ENCODE measurements around the gene MTCL1.
A peak's percentile ranks its signal among the peaks of the same experiment; 100 is the strongest.

The MTCL1 gene

GRCh38 chr18:8705238-8705960, at the start of gene MTCL1:
Gene MTCL1, plus strand, starts transcription at chr18:8705556. Its CDS starts 105 bp downstream, at chr18:8705661.
- Histone ChIP-seq H3K36me3 (ENCODE audit: control insufficient read depth in 2 of 2, insufficient read depth in 2 of 2, low read length in 2 of 2) (no peaks in the 10 kb centered on the region), H3K4me1 (ENCODE audit: control insufficient read depth, insufficient read depth, low read length) (peaks cover 43% of the 10 kb centered on the region), H3K27me3 (ENCODE audit: control insufficient read depth in 1 of 2, insufficient read depth in 2 of 2, low read length in 2 of 2) (no peaks in the 10 kb centered on the region)

GRCh38 chr18:8656232-8656631, 49.1 kb upstream of the MTCL1 start:
- H3K9ac ChIP-seq (ENCODE audit: low read length in 2 of 2): no peak overlapping the region
- no peaks in the 10 kb centered on the region for H3K27me3 ChIP-seq (ENCODE audit: control insufficient read depth in 1 of 2, insufficient read depth in 2 of 2, low read length in 2 of 2)
- no peaks in the 10 kb centered on the region for H3K9me3 ChIP-seq (ENCODE audit: control insufficient read depth in 2 of 2, low read length in 2 of 2)
- no peak overlapping the region for H3K4me3 ChIP-seq (ENCODE audit: low read length in 2 of 2)
- H3K4me1 ChIP-seq (ENCODE audit: control insufficient read depth, insufficient read depth, low read length): no peaks in the 10 kb centered on the region
- no peaks in the 10 kb centered on the region for H3K36me3 ChIP-seq (ENCODE audit: control insufficient read depth in 2 of 2, insufficient read depth in 2 of 2, low read length in 2 of 2)
- no peak overlapping the region for H3K27ac ChIP-seq (ENCODE audit: low read length)

More at GRCh38 chr18:8705238-8705960, at the start of gene MTCL1:
- Histone ChIP-seq H3K4me3 (ENCODE audit: low read length in 2 of 2) (peak within 1 kb of the TSS; percentile 77 to 86), H3K27ac (ENCODE audit: low read length) (peak within 1 kb of the TSS; percentile 93), H3K9me3 (ENCODE audit: control insufficient read depth in 2 of 2, low read length in 2 of 2) (no peaks in the 10 kb centered on the region), H3K9ac (ENCODE audit: low read length in 2 of 2) (peak within 1 kb of the TSS; percentile 84 to 93)

GRCh38 chr18:8657050-8657820, 48.1 kb upstream of the MTCL1 start:
- no peaks in the 10 kb centered on the region for H3K9me3 ChIP-seq (ENCODE audit: control insufficient read depth in 2 of 2, low read length in 2 of 2)
- no peak overlapping the region for H3K27ac ChIP-seq (ENCODE audit: low read length)
- H3K27me3 ChIP-seq (ENCODE audit: control insufficient read depth in 1 of 2, insufficient read depth in 2 of 2, low read length in 2 of 2): no peaks in the 10 kb centered on the region
- H3K9ac ChIP-seq (ENCODE audit: low read length in 2 of 2): no peak overlapping the region
- no peak overlapping the region for H3K4me3 ChIP-seq (ENCODE audit: low read length in 2 of 2)
- H3K36me3 ChIP-seq (ENCODE audit: control insufficient read depth in 2 of 2, insufficient read depth in 2 of 2, low read length in 2 of 2): no peaks in the 10 kb centered on the region
- H3K4me1 ChIP-seq (ENCODE audit: control insufficient read depth, insufficient read depth, low read length): no peaks in the 10 kb centered on the region

GRCh38 chr18:8657873-8658470, 47.4 kb upstream of the MTCL1 start:
- Histone ChIP-seq H3K4me1 (ENCODE audit: control insufficient read depth, insufficient read depth, low read length) (no peaks in the 10 kb centered on the region), H3K36me3 (ENCODE audit: control insufficient read depth in 2 of 2, insufficient read depth in 2 of 2, low read length in 2 of 2) (no peaks in the 10 kb centered on the region), H3K4me3 (ENCODE audit: low read length in 2 of 2) (no peak overlapping the region), H3K27me3 (ENCODE audit: control insufficient read depth in 1 of 2, insufficient read depth in 2 of 2, low read length in 2 of 2) (no peaks in the 10 kb centered on the region), H3K9ac (ENCODE audit: low read length in 2 of 2) (no peak overlapping the region), H3K9me3 (ENCODE audit: control insufficient read depth in 2 of 2, low read length in 2 of 2) (no peaks in the 10 kb centered on the region), H3K27ac (ENCODE audit: low read length) (no peak overlapping the region)

- H3K4me3 ChIP-seq (ENCODE audit: low read length in 2 of 2): no peak overlapping the region
- no peak overlapping the region for H3K27ac ChIP-seq (ENCODE audit: low read length)
- H3K9me3 ChIP-seq (ENCODE audit: control insufficient read depth in 2 of 2, low read length in 2 of 2): no peaks in the 10 kb centered on the region
- no peaks in the 10 kb centered on the region for H3K36me3 ChIP-seq (ENCODE audit: control insufficient read depth in 2 of 2, insufficient read depth in 2 of 2, low read length in 2 of 2)
- no peak overlapping the region for H3K9ac ChIP-seq (ENCODE audit: low read length in 2 of 2)
- no peaks in the 10 kb centered on the region for H3K4me1 ChIP-seq (ENCODE audit: control insufficient read depth, insufficient read depth, low read length)
- H3K27me3 ChIP-seq (ENCODE audit: control insufficient read depth in 1 of 2, insufficient read depth in 2 of 2, low read length in 2 of 2): no peaks in the 10 kb centered on the region
Observed at GRCh38 chr18:8658858-8659485, 46.4 kb upstream of the MTCL1 start.

GRCh38 chr18:8659609-8660242, 45.6 kb upstream of the MTCL1 start:
- no peak overlapping the region for H3K27ac ChIP-seq (ENCODE audit: low read length)
- H3K9ac ChIP-seq (ENCODE audit: low read length in 2 of 2): no peak overlapping the region
- no peak overlapping the region for H3K4me3 ChIP-seq (ENCODE audit: low read length in 2 of 2)
- H3K27me3 ChIP-seq (ENCODE audit: control insufficient read depth in 1 of 2, insufficient read depth in 2 of 2, low read length in 2 of 2): no peaks in the 10 kb centered on the region
- H3K4me1 ChIP-seq (ENCODE audit: control insufficient read depth, insufficient read depth, low read length): no peaks in the 10 kb centered on the region
- no peaks in the 10 kb centered on the region for H3K36me3 ChIP-seq (ENCODE audit: control insufficient read depth in 2 of 2, insufficient read depth in 2 of 2, low read length in 2 of 2)
- no peaks in the 10 kb centered on the region for H3K9me3 ChIP-seq (ENCODE audit: control insufficient read depth in 2 of 2, low read length in 2 of 2)

- Histone ChIP-seq H3K4me3 (ENCODE audit: low read length in 2 of 2) (no peak overlapping the region), H3K27ac (ENCODE audit: low read length) (no peak overlapping the region), H3K9me3 (ENCODE audit: control insufficient read depth in 2 of 2, low read length in 2 of 2) (no peaks in the 10 kb centered on the region), H3K27me3 (ENCODE audit: control insufficient read depth in 1 of 2, insufficient read depth in 2 of 2, low read length in 2 of 2) (no peaks in the 10 kb centered on the region), H3K4me1 (ENCODE audit: control insufficient read depth, insufficient read depth, low read length) (no peaks in the 10 kb centered on the region), H3K36me3 (ENCODE audit: control insufficient read depth in 2 of 2, insufficient read depth in 2 of 2, low read length in 2 of 2) (no peaks in the 10 kb centered on the region), H3K9ac (ENCODE audit: low read length in 2 of 2) (no peak overlapping the region)
Observed at GRCh38 chr18:8660316-8660715, 45.0 kb upstream of the MTCL1 start.

GRCh38 chr18:8661754-8662559, 43.4 kb upstream of the MTCL1 start:
- Histone ChIP-seq H3K9ac (ENCODE audit: low read length in 2 of 2) (no peak overlapping the region), H3K36me3 (ENCODE audit: control insufficient read depth in 2 of 2, insufficient read depth in 2 of 2, low read length in 2 of 2) (no peaks in the 10 kb centered on the region), H3K27ac (ENCODE audit: low read length) (no peak overlapping the region), H3K4me1 (ENCODE audit: control insufficient read depth, insufficient read depth, low read length) (no peaks in the 10 kb centered on the region), H3K9me3 (ENCODE audit: control insufficient read depth in 2 of 2, low read length in 2 of 2) (no peaks in the 10 kb centered on the region), H3K4me3 (ENCODE audit: low read length in 2 of 2) (no peak overlapping the region), H3K27me3 (ENCODE audit: control insufficient read depth in 1 of 2, insufficient read depth in 2 of 2, low read length in 2 of 2) (no peaks in the 10 kb centered on the region)

GRCh38 chr18:8662560-8663255, 42.6 kb upstream of the MTCL1 start:
- H3K27ac ChIP-seq (ENCODE audit: low read length): no peak overlapping the region
- no peak overlapping the region for H3K9ac ChIP-seq (ENCODE audit: low read length in 2 of 2)
- no peaks in the 10 kb centered on the region for H3K27me3 ChIP-seq (ENCODE audit: control insufficient read depth in 1 of 2, insufficient read depth in 2 of 2, low read length in 2 of 2)
- H3K36me3 ChIP-seq (ENCODE audit: control insufficient read depth in 2 of 2, insufficient read depth in 2 of 2, low read length in 2 of 2): no peaks in the 10 kb centered on the region
- no peaks in the 10 kb centered on the region for H3K9me3 ChIP-seq (ENCODE audit: control insufficient read depth in 2 of 2, low read length in 2 of 2)
- H3K4me3 ChIP-seq (ENCODE audit: low read length in 2 of 2): no peak overlapping the region
- H3K4me1 ChIP-seq (ENCODE audit: control insufficient read depth, insufficient read depth, low read length): no peaks in the 10 kb centered on the region
